ENCODE data around the gene SUCNR1. TPM values are rescaled to one million over a fixed set of nuclear protein-coding genes. Genes with fewer than 3 reads are reported as not detected.
"Not testable (repeated sequence)": the region's sequence is repeated elsewhere in the genome, so short reads cannot be mapped to it uniquely, and the experiment has no call there.

The SUCNR1 gene
- total RNA-seq, 3 donors from 2014 or later: 0.33 to 1.6 (median 1.3) TPM

GRCh38 chr3:151890721-151891141 lies 17.3 kb downstream of the SUCNR1 start:
- H3K27ac ChIP-seq: no peak overlapping the region
- no peaks in the 10 kb centered on the region for H3K27me3 ChIP-seq
- no peak overlapping the region for H3K4me3 ChIP-seq
- no peaks in the 10 kb centered on the region for H3K9me3 ChIP-seq
- DNase-seq (ENCODE audit: low spot score in 2 of 2): no peak
- TF ChIP-seq CTCF (IDR thresholded peaks at IDR 0.05): no peak
- no peak for TF ChIP-seq POLR2A (IDR thresholded peaks at IDR 0.05)
- H3K4me1 ChIP-seq: no peaks in the 10 kb centered on the region
- H3K36me3 ChIP-seq: no peaks in the 10 kb centered on the region
- intact Hi-C loops (cut with DNase I; ENCODE audit: low total_unique reads): no loop called here

DNA sequence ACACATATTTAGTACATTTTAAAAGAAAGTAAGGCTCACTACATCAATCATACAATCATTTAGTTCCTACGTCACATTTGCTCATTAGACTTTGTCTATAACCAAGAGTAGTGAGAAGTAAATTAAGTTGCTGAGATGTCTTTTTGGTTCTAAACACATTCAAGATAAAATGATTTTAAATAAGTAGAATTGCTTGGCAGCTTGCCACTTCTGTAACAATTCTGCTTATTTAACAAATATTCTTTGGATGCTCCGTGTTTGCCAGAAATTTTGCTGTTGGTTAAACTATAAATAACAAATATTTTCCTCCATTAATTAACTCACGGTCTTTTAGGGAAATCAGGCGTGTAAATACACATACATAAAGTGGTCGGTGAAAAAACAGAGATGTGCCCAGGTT lies 18.3 kb downstream of the SUCNR1 start:
- no peak for TF ChIP-seq POLR2AphosphoS5 (IDR thresholded peaks at IDR 0.05)
- TF ChIP-seq POLR2A (IDR thresholded peaks at IDR 0.05): no peak
- TF ChIP-seq CTCF (IDR thresholded peaks at IDR 0.05): no peak
- Histone ChIP-seq H3K9me3 (no peaks in the 10 kb centered on the region), H3K4me3 (no peak overlapping the region), H3K36me3 (no peaks in the 10 kb centered on the region), H3K27me3 (no peaks in the 10 kb centered on the region), H3K4me1 (no peaks in the 10 kb centered on the region), H3K27ac (no peak overlapping the region)
- intact Hi-C loops (cut with DNase I; ENCODE audit: low total_unique reads): no loop called here
- DNase-seq (ENCODE audit: low spot score in 2 of 2): no peak

GRCh38 chr3:151894219-151894618 lies 20.8 kb downstream of the SUCNR1 start:
- no peak overlapping the region for H3K27ac ChIP-seq
- no peaks in the 10 kb centered on the region for H3K27me3 ChIP-seq
- no peaks in the 10 kb centered on the region for H3K4me1 ChIP-seq
- no peak for DNase-seq (ENCODE audit: low spot score in 2 of 2)
- no peaks in the 10 kb centered on the region for H3K36me3 ChIP-seq
- H3K4me3 ChIP-seq: no peak overlapping the region
- intact Hi-C loops (cut with DNase I; ENCODE audit: low total_unique reads): no loop called here
- H3K9me3 ChIP-seq: no peaks in the 10 kb centered on the region
- TF ChIP-seq POLR2A (IDR thresholded peaks at IDR 0.05): no peak
- TF ChIP-seq POLR2AphosphoS5 (IDR thresholded peaks at IDR 0.05): no peak
- no peak for TF ChIP-seq CTCF (IDR thresholded peaks at IDR 0.05)

DNA sequence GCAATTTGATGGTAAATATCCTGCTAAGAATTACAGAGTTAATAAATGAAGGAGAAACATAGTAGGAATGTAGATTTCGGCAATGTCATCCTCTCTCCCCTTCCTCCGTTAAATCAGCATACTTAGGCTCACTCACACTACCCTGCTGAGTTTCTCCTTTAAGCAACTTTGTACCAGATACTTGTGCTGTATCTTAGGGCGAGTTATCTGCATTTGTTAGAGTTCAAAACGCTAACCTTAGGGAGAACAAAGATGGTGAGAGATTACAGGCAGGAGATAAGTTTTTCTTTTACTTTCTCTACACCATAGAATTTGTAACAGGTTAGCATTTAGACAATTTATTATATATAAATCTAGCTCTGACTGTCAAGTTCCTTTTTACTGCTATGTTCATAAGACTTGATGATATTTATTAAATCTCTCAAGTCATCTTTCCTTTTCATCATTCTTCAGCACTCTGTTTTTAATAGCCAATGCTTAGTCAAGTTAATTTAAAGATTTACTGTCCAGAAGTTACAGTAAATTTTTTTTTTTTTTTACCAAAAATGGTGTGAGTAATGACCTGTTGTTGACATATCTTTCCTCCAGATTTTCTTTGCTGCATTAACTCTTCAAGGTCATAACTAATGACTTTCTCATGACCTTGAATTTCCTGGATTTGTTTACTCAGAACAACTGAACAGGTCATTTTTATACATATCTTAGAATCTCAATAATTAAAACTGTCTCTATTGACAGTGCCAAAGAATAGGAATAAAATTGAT lies 22.2 kb downstream of the SUCNR1 start:
- H3K27ac ChIP-seq: no peak overlapping the region
- intact Hi-C loops (cut with DNase I; ENCODE audit: low total_unique reads): no loop called here
- H3K9me3 ChIP-seq: no peaks in the 10 kb centered on the region
- no peak for DNase-seq (ENCODE audit: low spot score in 2 of 2)
- H3K4me1 ChIP-seq: no peaks in the 10 kb centered on the region
- no peak for TF ChIP-seq POLR2A (IDR thresholded peaks at IDR 0.05)
- TF ChIP-seq CTCF (IDR thresholded peaks at IDR 0.05): no peak
- no peak for TF ChIP-seq POLR2AphosphoS5 (IDR thresholded peaks at IDR 0.05)
- H3K27me3 ChIP-seq: no peaks in the 10 kb centered on the region
- H3K36me3 ChIP-seq: no peaks in the 10 kb centered on the region
- H3K4me3 ChIP-seq: no peak overlapping the region

GRCh38 chr3:151896246-151897012 lies 23.0 kb downstream of the SUCNR1 start:
- DNase-seq (ENCODE audit: low spot score in 2 of 2): no peak
- Histone ChIP-seq H3K27me3 (no peaks in the 10 kb centered on the region), H3K27ac (no peak overlapping the region), H3K9me3 (no peaks in the 10 kb centered on the region), H3K4me3 (no peak overlapping the region), H3K4me1 (no peaks in the 10 kb centered on the region), H3K36me3 (no peaks in the 10 kb centered on the region)
- intact Hi-C loops (cut with DNase I; ENCODE audit: low total_unique reads): no loop called here
- TF ChIP-seq POLR2A (IDR thresholded peaks at IDR 0.05) (no peak), POLR2AphosphoS5 (IDR thresholded peaks at IDR 0.05) (no peak), CTCF (IDR thresholded peaks at IDR 0.05) (no peak)

GRCh38 chr3:151898121-151898520 lies 24.7 kb downstream of the SUCNR1 start:
- H3K4me3 ChIP-seq; H3K4me1 ChIP-seq; H3K27ac ChIP-seq; H3K36me3 ChIP-seq; intact Hi-C loops (cut with DNase I; ENCODE audit: low total_unique reads); H3K9me3 ChIP-seq; DNase-seq (ENCODE audit: low spot score in 2 of 2); H3K27me3 ChIP-seq: not testable (repeated sequence)

- H3K27me3 ChIP-seq; intact Hi-C loops (cut with DNase I; ENCODE audit: low total_unique reads); DNase-seq (ENCODE audit: low spot score in 2 of 2); H3K4me3 ChIP-seq; H3K9me3 ChIP-seq; H3K4me1 ChIP-seq; H3K27ac ChIP-seq; H3K36me3 ChIP-seq: not testable (repeated sequence)
These were observed 25.3 kb downstream of the SUCNR1 start for GRCh38 chr3:151898564-151899261.
